Neuronal stem cell (in vitro differentiated cells): ENCODE measurements around the gene ARRDC2. TPM values are rescaled to one million over a fixed set of nuclear protein-coding genes. Genes with fewer than 3 reads are reported as not detected.
A peak's percentile ranks its signal among the peaks of the same experiment; 100 is the strongest.

Experiments
- DNase-seq: peaks from one replicate; pipeline ENCODE4 v3.0.0-alpha.2; 2013; ENCODE audit warnings: low spot score
- H2AFZ ChIP-seq: one replicate; pipeline ENCODE4 v1.6.1; 2013; ENCODE audit warnings: mild to moderate bottlenecking, low read length, inconsistent platforms
- H2AK5ac ChIP-seq: 2 replicates; pipeline ENCODE4 v1.6.1; 2013; ENCODE audit warnings: low read depth, mild to moderate bottlenecking, inconsistent platforms, low read length, moderate library complexity, mixed read lengths
- H2BK120ac ChIP-seq: 2 replicates; pipeline ENCODE4 v1.6.1; 2013; ENCODE audit warnings: low read depth, mild to moderate bottlenecking, inconsistent platforms, low read length, moderate library complexity, mixed read lengths
- H2BK12ac ChIP-seq: one replicate; pipeline ENCODE4 v1.6.1; 2013; ENCODE audit warnings: low read length, inconsistent platforms
- H2BK15ac ChIP-seq: 2 replicates; pipeline ENCODE4 v1.6.1; 2013; ENCODE audit warnings: mild to moderate bottlenecking, low read length, inconsistent platforms, mixed read lengths
- H2BK5ac ChIP-seq: one replicate; pipeline ENCODE4 v1.6.1; 2013; ENCODE audit warnings: inconsistent platforms, mild to moderate bottlenecking, low read length, moderate library complexity
- H3K14ac ChIP-seq: one replicate; pipeline ENCODE4 v1.6.1; 2013; ENCODE audit warnings: low read length, inconsistent platforms
- H3K18ac ChIP-seq: 2 replicates; pipeline ENCODE4 v1.6.1; 2013; ENCODE audit warnings: low read length, inconsistent platforms
- H3K23ac ChIP-seq: 2 replicates; pipeline ENCODE4 v1.6.1; 2013; ENCODE audit warnings: low read depth, mild to moderate bottlenecking, mixed read lengths, low read length, inconsistent platforms; ENCODE audit not compliant: poor library complexity
- H3K27ac ChIP-seq: replicated peaks from 3 replicates; pipeline ENCODE4 v1.5.1; 2013; ENCODE audit warnings: low read length, inconsistent platforms
- H3K27me3 ChIP-seq, 3 experiments: 2 replicates each; pipeline ENCODE4 v1.6.1; 2013; ENCODE audit warnings: low read length in 3 of 3, mild to moderate bottlenecking in 2 of 3, inconsistent platforms in 1 of 3, low read depth in 1 of 3, mixed read lengths in 1 of 3, moderate library complexity in 1 of 3; ENCODE audit not compliant: control insufficient read depth in 3 of 3, insufficient read depth in 3 of 3
- H3K36me3 ChIP-seq, 2 donors: replicated peaks in 1 of 2; 2 replicates each; pipeline ENCODE4 v1.6.1; 2013; ENCODE audit warnings: low read length in 2 of 2; ENCODE audit not compliant: control insufficient read depth in 2 of 2, insufficient read depth in 2 of 2
- H3K4ac ChIP-seq: 2 replicates; pipeline ENCODE4 v1.6.1; 2013; ENCODE audit warnings: inconsistent platforms, mild to moderate bottlenecking, low read length, moderate library complexity
- H3K4me1 ChIP-seq, 2 donors: 1 replicate in 1 of 2; 2 replicates in 1 of 2; pipeline ENCODE4 v1.6.1; 2013; ENCODE audit warnings: low read length in 2 of 2, low read depth in 1 of 2; ENCODE audit not compliant: control insufficient read depth in 2 of 2, insufficient read depth in 1 of 2
- H3K4me2 ChIP-seq: one replicate; pipeline ENCODE4 v1.6.1; 2013; ENCODE audit warnings: mild to moderate bottlenecking, low read length, inconsistent platforms; ENCODE audit not compliant: insufficient read depth, poor library complexity, severe bottlenecking
- H3K4me3 ChIP-seq, 2 donors: 2 replicates each; pipeline ENCODE4 v1.5.1; 2013; ENCODE audit warnings: low read length in 2 of 2, mild to moderate bottlenecking in 2 of 2, inconsistent platforms in 1 of 2, moderate library complexity in 1 of 2
- H3K79me1 ChIP-seq: one replicate; pipeline ENCODE4 v1.6.1; 2013; ENCODE audit warnings: low read depth, mild to moderate bottlenecking, inconsistent platforms, low read length, moderate library complexity
- H3K9ac ChIP-seq: one replicate; pipeline ENCODE4 v1.6.1; 2013; ENCODE audit warnings: mild to moderate bottlenecking, low read depth, low read length, inconsistent platforms; ENCODE audit not compliant: poor library complexity
- H3K9me3 ChIP-seq, 2 donors: replicated peaks in 1 of 2; 2 replicates each; pipeline versions ENCODE3 to v1.6.1; 2013; ENCODE audit warnings: low read length in 2 of 2, mild to moderate bottlenecking in 2 of 2, inconsistent platforms in 1 of 2, low read depth in 1 of 2, mixed read lengths in 1 of 2, moderate library complexity in 1 of 2; ENCODE audit not compliant: control insufficient read depth in 2 of 2, insufficient read depth in 1 of 2
- H4K8ac ChIP-seq: one replicate; pipeline ENCODE4 v1.6.1; 2013; ENCODE audit warnings: low read depth, mild to moderate bottlenecking, inconsistent platforms, low read length, moderate library complexity
- H4K91ac ChIP-seq: one replicate; pipeline ENCODE4 v1.6.1; 2013; ENCODE audit warnings: low read length, low read depth, mild to moderate bottlenecking, inconsistent platforms; ENCODE audit not compliant: poor library complexity
- WGBS, 2 donors: extraction: QIAGEN DNeasy Blood & Tissue Kit; methylation state at CpG; one replicate each; pipeline ENCODE4 v1.1.7; 2013; ENCODE audit warnings: missing lambda C conversion rate in 2 of 2, mixed read lengths in 1 of 2; ENCODE audit not compliant: insufficient read length in 2 of 2, insufficient replicate concordance in 1 of 2; ENCODE audit errors: extremely low coverage in 2 of 2; 5-methylcytosine and 5-hydroxymethylcytosine counted together
- small RNA-seq: library from polyadenylated mRNA; stranded (forward); fragments of <200 nt; extraction: miRNeasy Mini kit (QIAGEN cat#:217004); gene quantifications from one replicate; pipeline ENCODE3, GENCODE V24; 2013; ENCODE audit not compliant: insufficient read depth

ARRDC2 gene

DNA sequence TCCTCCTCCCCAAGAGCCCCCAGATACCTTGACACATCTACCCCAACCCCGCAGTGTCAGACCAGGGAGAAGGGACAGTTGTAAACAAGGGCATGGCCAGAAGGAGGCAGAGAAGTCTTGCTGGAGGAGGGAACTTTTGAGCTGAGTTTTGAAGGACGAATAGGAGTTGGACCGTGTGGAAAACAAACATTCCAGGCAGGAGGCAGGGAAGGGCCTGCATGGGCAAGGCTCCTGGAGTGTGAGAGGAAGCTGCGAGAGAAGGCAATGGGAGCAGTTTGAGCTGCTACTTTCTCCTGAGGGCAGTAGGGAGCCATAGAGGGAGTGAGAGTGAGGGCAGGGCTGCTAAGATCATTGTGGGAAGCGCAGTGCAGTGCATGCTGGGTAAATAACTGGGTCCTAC, 55.5 kb downstream of the ARRDC2 start:
- Histone ChIP-seq H3K27me3 (peaks cover 0 to 2% (median 0%) of the 10 kb centered on the region in 3 experiments), H4K8ac (no peak overlapping the region), H3K27ac (no peak overlapping the region), H3K36me3 (no peaks in the 10 kb centered on the region), H2AFZ (no peak overlapping the region), H2BK12ac (peak overlapping the region; percentile 22), H3K4me3 (peak overlapping the region in 1 of 2 donors; percentile 33), H2BK15ac (peak overlapping the region; percentile 67), H3K4me2 (no peak overlapping the region), H2BK5ac (no peak overlapping the region), H3K18ac (peak overlapping the region; percentile 48), H4K91ac (no peak overlapping the region), H2AK5ac (peak overlapping the region; percentile 75), H3K4ac (no peak overlapping the region), H3K14ac (no peak overlapping the region), H3K23ac (no peak overlapping the region), H3K4me1 (no peaks in the 10 kb centered on the region), H2BK120ac (no peak overlapping the region), H3K79me1 (no peaks in the 10 kb centered on the region), H3K9me3 (peaks cover 0 to 3% of the 10 kb centered on the region in 2 donors), H3K9ac (no peak overlapping the region)
- WGBS, 2 donors = no CpG with 5 or more reads among the region's 5 CpGs
- no peak for DNase-seq

Small RNAs within 50 kb of the gene (small RNA-seq; reads per million reads assigned to genes)
- gene RNA5SP468 = not detected
